Panc1 (cell line): ENCODE measurements around the gene ENDOV. TPM values are rescaled to one million over a fixed set of nuclear protein-coding genes. Genes with fewer than 3 reads are reported as not detected.

Source experiments
- ATAC-seq: fragments of 200-7000 bp; cut with Tn5 transposase; 2 replicates; pipeline ENCODE4 v1.9.1; 2020; ENCODE audit warnings: mild to moderate bottlenecking, moderate library complexity
- BruUV-seq: library from RNA; stranded (reverse); fragments of 400-500 nt; replicated peaks from 2 replicates; lab custom pipeline; 2021; lab: Mats Ljungman, UMichigan
- CTCF ChIA-PET: fragments of 300-600 bp; sonication (Branson Sonifier 250); formaldehyde crosslinking; loops from one replicate; lab custom pipeline; 2022; ENCODE audit warnings: antibody characterized with exemption; lab: Charles Lee
- POLR2A ChIA-PET: fragments of 300-600 bp; sonication (Branson Sonifier 250); formaldehyde crosslinking; loops from one replicate; lab custom pipeline; 2022; ENCODE audit warnings: antibody characterized with exemption; lab: Charles Lee
- DNase-seq: peaks from one replicate; pipeline ENCODE4 v3.0.0-alpha.2; 2010; ENCODE audit warnings: low read depth, low spot score
- H3K27ac ChIP-seq: 2 replicates; pipeline ENCODE4 v1.5.1; 2011; ENCODE audit warnings: mild to moderate bottlenecking, low read length, inconsistent platforms
- H3K27me3 ChIP-seq: fragments of 200-500 bp; sonication (Bioruptor generic); 2 replicates; pipeline ENCODE4 v1.6.0; 2014; ENCODE audit warnings: low read length, inconsistent platforms; ENCODE audit not compliant: control insufficient read depth, insufficient read depth
- H3K36me3 ChIP-seq: fragments of 200-500 bp; sonication (Bioruptor generic); 2 replicates; pipeline ENCODE4 v1.5.1; 2014; ENCODE audit warnings: inconsistent platforms, mild to moderate bottlenecking, low read length, moderate library complexity; ENCODE audit not compliant: control insufficient read depth, insufficient read depth
- H3K4me1 ChIP-seq: 2 replicates; pipeline ENCODE4 v1.5.1; 2011; ENCODE audit warnings: inconsistent platforms, mild to moderate bottlenecking, low read length, moderate library complexity; ENCODE audit not compliant: control insufficient read depth, insufficient read depth
- H3K4me3 ChIP-seq, 2 experiments: 2 replicates each; pipeline ENCODE4 v1.5.1; 2011 to 2012; ENCODE audit warnings: low read depth in 2 of 2, low read length in 2 of 2, mild to moderate bottlenecking in 2 of 2, inconsistent platforms in 1 of 2, moderate library complexity in 1 of 2
- H3K9me3 ChIP-seq: fragments of 200-500 bp; sonication (Bioruptor generic); 2 replicates; pipeline ENCODE4 v1.5.1; 2014; ENCODE audit warnings: low read depth, mild to moderate bottlenecking, inconsistent platforms, low read length, moderate library complexity; ENCODE audit not compliant: control insufficient read depth, insufficient read depth
- CTCF ChIP-seq: fragments of 450-650 bp; IDR thresholded peaks from 2 replicates; pipeline ENCODE4 v1.5.1; 2017; ENCODE audit warnings: mild to moderate bottlenecking
- POLR2AphosphoS5 ChIP-seq: IDR thresholded peaks from 2 replicates; pipeline ENCODE4 v1.6.1; 2012; ENCODE audit warnings: mild to moderate bottlenecking, low read depth, low read length, moderate library complexity
- REST ChIP-seq, 2 experiments: IDR thresholded peaks; 2 replicates each; pipeline ENCODE4 v1.6.1; 2011 to 2012; ENCODE audit warnings: low read depth in 2 of 2, control low read depth in 1 of 2, low read length in 1 of 2, mild to moderate bottlenecking in 1 of 2, moderate library complexity in 1 of 2; ENCODE audit not compliant: insufficient read depth in 1 of 2
- SIN3A ChIP-seq: IDR thresholded peaks from 2 replicates; pipeline ENCODE4 v1.6.1; 2012; ENCODE audit warnings: low read depth, mild to moderate bottlenecking, low read length, moderate library complexity, borderline replicate concordance; ENCODE audit not compliant: insufficient read depth
- TCF7L2 ChIP-seq: IDR thresholded peaks from 2 replicates; pipeline ENCODE4 v1.6.1; 2011; ENCODE audit warnings: mild to moderate bottlenecking, low read depth, low read length, inconsistent platforms
- in situ Hi-C: cut with HindIII; loops from 2 replicates; pipeline ENCODE4 v1.10.0; 2016; ENCODE audit warnings: low sequenced_read_pairs, low pct_unique_long_range_greater_than_20kb
- intact Hi-C: fragments of 100-400 bp; cut with micrococcal nuclease; formaldehyde crosslinking; loops from one replicate; pipeline ENCODE4 v1.10.0; 2022; ENCODE audit not compliant: unreplicated experiment
- total RNA-seq: library from RNA; stranded (reverse); gene quantifications from one replicate; pipeline ENCODE4 v1.2.1, GENCODE V29; 2021; ENCODE audit not compliant: unreplicated experiment

The ENDOV gene
- total RNA-seq, 1 experiment from 2014 or later: 37.1 TPM

GRCh38 chr17:80465327-80465974 is 50.5 kb downstream of the ENDOV start:
- no peaks in the 10 kb centered on the region for H3K36me3 ChIP-seq
- TF ChIP-seq REST (IDR thresholded peaks at IDR 0.05; ENCODE audit: insufficient read depth in 1 of 2, low read depth in 2 of 2, low read length in 1 of 2) (no peak), TCF7L2 (no peak), SIN3A (no peak), POLR2AphosphoS5 (no peak), CTCF (no peak)
- intact Hi-C loops: no loop called here
- H3K27me3 ChIP-seq: peaks cover 7% of the 10 kb centered on the region; the same call in 1 of the 2 replicates
- DNase-seq: no peak
- ChIA-PET CTCF (interaction anchor here (1.0 kb wide), 1 partner anchor 38 kb away, joined by 3 read pairs; no protein-coding TSS in a partner anchor), POLR2A (no interaction called here)
- ATAC-seq: no peak
- H3K27ac ChIP-seq: no peak overlapping the region
- H3K4me3 ChIP-seq: no peak overlapping the region
- no peaks in the 10 kb centered on the region for H3K9me3 ChIP-seq
- in situ Hi-C loops: no loop called here
- BruUV-seq: no TSS peak
- no peaks in the 10 kb centered on the region for H3K4me1 ChIP-seq

GRCh38 chr17:80466188-80466705 is 51.3 kb downstream of the ENDOV start:
- in situ Hi-C loops: no loop called here
- BruUV-seq: no TSS peak
- no peak for TF ChIP-seq REST (IDR thresholded peaks at IDR 0.05; ENCODE audit: insufficient read depth in 1 of 2, low read depth in 2 of 2, low read length in 1 of 2)
- TF ChIP-seq TCF7L2: no peak
- TF ChIP-seq POLR2AphosphoS5: no peak
- no peak for TF ChIP-seq CTCF
- no peak for TF ChIP-seq SIN3A
- H3K27ac ChIP-seq: no peak overlapping the region
- no peaks in the 10 kb centered on the region for H3K4me1 ChIP-seq
- H3K36me3 ChIP-seq: no peaks in the 10 kb centered on the region
- DNase-seq: no peak
- CTCF ChIA-PET: interaction anchor here (1.0 kb wide), 1 partner anchor 39 kb away, joined by 3 read pairs; no protein-coding TSS in a partner anchor
- POLR2A ChIA-PET: no interaction called here
- ATAC-seq: peak; percentile 49
- H3K9me3 ChIP-seq: no peaks in the 10 kb centered on the region
- no peak overlapping the region for H3K4me3 ChIP-seq
- intact Hi-C loops: no loop called here
- H3K27me3 ChIP-seq: peaks cover 7% of the 10 kb centered on the region; the same call in 1 of the 2 replicates
